ENCODE data around the gene RBM28.

- TF ChIP-seq CTCF (optimal IDR thresholded peaks at IDR 0.05 in 1 of 3, IDR thresholded peaks at IDR 0.05 in 1 of 3, conservative IDR thresholded peaks at IDR 0.05 in 1 of 3; ENCODE audit: extremely low read depth in 1 of 3, insufficient read depth in 2 of 3, low read length in 3 of 3) (no peak), EZH2 (IDR thresholded peaks at IDR 0.05; ENCODE audit: low read length) (no peak)
These were observed 40.1 kb upstream of the RBM28 start for GRCh38 chr7:128383776-128384175.

All from keratinocyte (primary cell).